ENCODE measurements around the gene FGD5. TPM values are rescaled to one million over a fixed set of nuclear protein-coding genes. Genes with fewer than 3 reads are reported as not detected.

The FGD5 gene
- total and polyA plus RNA-seq, 9 of the 15 experiments (the other 6 are each of a cell fraction or from before 2014, with no cell fraction given): 0.18 TPM; not detected in 8

DNA sequence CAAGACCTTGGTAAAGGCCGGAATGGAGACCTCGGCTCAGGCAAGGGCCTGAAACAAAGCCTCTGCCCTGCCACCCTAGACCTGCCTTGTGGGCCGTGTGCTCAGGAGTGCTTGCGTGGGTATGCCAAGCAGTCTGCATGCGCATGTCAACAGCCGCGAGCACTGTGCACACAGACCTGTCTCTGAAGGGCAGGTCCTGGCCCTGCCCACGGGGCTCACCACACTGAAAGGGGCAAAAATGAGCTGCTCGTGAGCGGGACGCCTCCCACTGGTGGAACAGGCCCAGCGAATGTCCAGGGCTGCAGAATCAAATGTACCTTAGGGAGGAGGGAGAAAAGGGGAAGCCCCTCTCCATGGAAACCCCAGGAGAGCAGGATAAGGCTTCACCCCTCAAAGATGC is 44.3 kb upstream of the FGD5 start:
- no peak overlapping the region for H3K4me2 ChIP-seq (ENCODE audit: insufficient read depth, low read length)
- intact Hi-C loops (cut with micrococcal nuclease): no loop called here
- H3K9me1 ChIP-seq (ENCODE audit: control insufficient read depth, insufficient read depth, low read length): peaks cover 4% of the 10 kb centered on the region
- TF ChIP-seq, protein P1, sequence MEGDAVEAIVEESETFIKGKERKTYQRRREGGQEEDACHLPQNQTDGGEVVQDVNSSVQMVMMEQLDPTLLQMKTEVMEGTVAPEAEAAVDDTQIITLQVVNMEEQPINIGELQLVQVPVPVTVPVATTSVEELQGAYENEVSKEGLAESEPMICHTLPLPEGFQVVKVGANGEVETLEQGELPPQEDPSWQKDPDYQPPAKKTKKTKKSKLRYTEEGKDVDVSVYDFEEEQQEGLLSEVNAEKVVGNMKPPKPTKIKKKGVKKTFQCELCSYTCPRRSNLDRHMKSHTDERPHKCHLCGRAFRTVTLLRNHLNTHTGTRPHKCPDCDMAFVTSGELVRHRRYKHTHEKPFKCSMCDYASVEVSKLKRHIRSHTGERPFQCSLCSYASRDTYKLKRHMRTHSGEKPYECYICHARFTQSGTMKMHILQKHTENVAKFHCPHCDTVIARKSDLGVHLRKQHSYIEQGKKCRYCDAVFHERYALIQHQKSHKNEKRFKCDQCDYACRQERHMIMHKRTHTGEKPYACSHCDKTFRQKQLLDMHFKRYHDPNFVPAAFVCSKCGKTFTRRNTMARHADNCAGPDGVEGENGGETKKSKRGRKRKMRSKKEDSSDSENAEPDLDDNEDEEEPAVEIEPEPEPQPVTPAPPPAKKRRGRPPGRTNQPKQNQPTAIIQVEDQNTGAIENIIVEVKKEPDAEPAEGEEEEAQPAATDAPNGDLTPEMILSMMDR (IDR thresholded peaks at IDR 0.05 in 2 of 3, conservative IDR thresholded peaks at IDR 0.05 in 1 of 3; ENCODE audit: insufficient read depth in 2 of 3, low read depth in 1 of 3, low read length in 3 of 3): peak in 1 of 3 experiments; percentile 36; a peak in 2 of 6 replicates
- TF ChIP-seq ELF4 (CRISPR knock-in tag; IDR thresholded peaks at IDR 0.05) (no peak), SPI1 (IDR thresholded peaks at IDR 0.05; ENCODE audit: borderline replicate concordance, low read depth, low read length) (peak; percentile 49; the same call in 1 of the 2 replicates), RAD21 (CRISPR knock-in tag; conservative IDR thresholded peaks at IDR 0.05 in 1 of 2, IDR thresholded peaks at IDR 0.05 in 1 of 2) (peak in 1 of 2 experiments; percentile 29; a peak in 1 of 4 replicates)
- ChIA-PET CTCF (ENCODE audit: low intra/inter-chr PET ratio) (no interaction called here), POLR2A (interaction anchor here (0.6 to 1.0 kb wide), 2 partner anchors 78 to 174 kb away, joined by 3 to 5 read pairs; no protein-coding TSS in a partner anchor)
- no peak overlapping the region for H3K4me3 ChIP-seq
- H3K9me3 ChIP-seq (replicated peaks; ENCODE audit: control insufficient read depth, insufficient read depth, low read depth, low read length): no peaks in the 10 kb centered on the region; the same call in 1 of the 2 replicates
- in situ Hi-C loops (cut with MboI): no loop called here
- no peaks in the 10 kb centered on the region for H3K36me3 ChIP-seq (ENCODE audit: control insufficient read depth, insufficient read depth, low read length)
- no peaks in the 10 kb centered on the region for H3K79me2 ChIP-seq (ENCODE audit: control insufficient read depth, insufficient read depth, low read length)
- no peak for FAIRE-seq
- no peak overlapping the region for H3K27ac ChIP-seq (ENCODE audit: extremely low read depth, low read depth, low read length)
- no peak for DNase-seq (ENCODE audit: extremely low read depth in 1 of 4, low spot score in 3 of 4)
- peak overlapping the region in 1 of 2 experiments; percentile 49; a peak in 1 of 4 replicates for H3K9ac ChIP-seq (ENCODE audit: insufficient read depth in 1 of 2, low read depth in 2 of 2, low read length in 2 of 2)
- H4K20me1 ChIP-seq (replicated peaks; ENCODE audit: control insufficient read depth, insufficient read depth, low read length): no peaks in the 10 kb centered on the region
- no TSS peak for BruUV-seq (replicated peaks)
- WGBS (ENCODE audit: insufficient coverage, low coverage, missing lambda C conversion rate): 7% methylated on average over 12 of the region's 12 CpGs
- no peak overlapping the region for H2AFZ ChIP-seq (ENCODE audit: low read depth, low read length)
- peaks cover 0 to 8% of the 10 kb centered on the region in 2 experiments; a peak in 2 of 5 replicates for H3K4me1 ChIP-seq (replicated peaks in 1 of 2; ENCODE audit: control insufficient read depth in 2 of 2, insufficient read depth in 2 of 2, low read length in 2 of 2)
- peaks cover 30 to 60% of the 10 kb centered on the region in 2 experiments; a peak in 4 of 5 replicates for H3K27me3 ChIP-seq (ENCODE audit: control insufficient read depth in 2 of 2, insufficient read depth in 2 of 2, low read length in 2 of 2)
- peak; percentile 59 for ATAC-seq

Measured in K562 (cell line).